Measurements from ENCODE around the gene RASA3.

RASA3 gene

GRCh38 chr13:113936166-113936965 lies 196.1 kb downstream of the RASA3 start:
- Histone ChIP-seq H4K20me1 (ENCODE audit: insufficient read depth, low read length) (no peaks in the 10 kb centered on the region), H3K36me3 (replicated peaks; ENCODE audit: low read depth, low read length) (no peaks in the 10 kb centered on the region), H3K9me3 (ENCODE audit: insufficient read depth, low read length) (0 out of 2 replicates have a peak, but pooled peaks cover 4% of the 10 kb centered on the region), H3K27me3 (ENCODE audit: low read depth, low read length) (0 out of 2 replicates have a peak, but pooled peaks cover 5% of the 10 kb centered on the region), H3K9ac (ENCODE audit: low read length) (no peak overlapping the region), H2AFZ (ENCODE audit: low read depth, low read length) (no peak overlapping the region), H3K4me2 (ENCODE audit: low read length) (no peak overlapping the region), H3K79me2 (ENCODE audit: low read length) (no peaks in the 10 kb centered on the region), H3K4me1 (ENCODE audit: low read length) (no peaks in the 10 kb centered on the region), H3K27ac (ENCODE audit: low read length) (no peak overlapping the region), H3K4me3 (ENCODE audit: low read length) (no peak overlapping the region)
- TF ChIP-seq, protein P1, sequence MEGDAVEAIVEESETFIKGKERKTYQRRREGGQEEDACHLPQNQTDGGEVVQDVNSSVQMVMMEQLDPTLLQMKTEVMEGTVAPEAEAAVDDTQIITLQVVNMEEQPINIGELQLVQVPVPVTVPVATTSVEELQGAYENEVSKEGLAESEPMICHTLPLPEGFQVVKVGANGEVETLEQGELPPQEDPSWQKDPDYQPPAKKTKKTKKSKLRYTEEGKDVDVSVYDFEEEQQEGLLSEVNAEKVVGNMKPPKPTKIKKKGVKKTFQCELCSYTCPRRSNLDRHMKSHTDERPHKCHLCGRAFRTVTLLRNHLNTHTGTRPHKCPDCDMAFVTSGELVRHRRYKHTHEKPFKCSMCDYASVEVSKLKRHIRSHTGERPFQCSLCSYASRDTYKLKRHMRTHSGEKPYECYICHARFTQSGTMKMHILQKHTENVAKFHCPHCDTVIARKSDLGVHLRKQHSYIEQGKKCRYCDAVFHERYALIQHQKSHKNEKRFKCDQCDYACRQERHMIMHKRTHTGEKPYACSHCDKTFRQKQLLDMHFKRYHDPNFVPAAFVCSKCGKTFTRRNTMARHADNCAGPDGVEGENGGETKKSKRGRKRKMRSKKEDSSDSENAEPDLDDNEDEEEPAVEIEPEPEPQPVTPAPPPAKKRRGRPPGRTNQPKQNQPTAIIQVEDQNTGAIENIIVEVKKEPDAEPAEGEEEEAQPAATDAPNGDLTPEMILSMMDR (IDR thresholded peaks at IDR 0.05; ENCODE audit: low read depth, low read length), result no peak
- TF ChIP-seq EZH2phosphoT487 (IDR thresholded peaks at IDR 0.05; ENCODE audit: low read depth), result no peak

- Histone ChIP-seq H2AFZ (ENCODE audit: low read depth, low read length) (no peak overlapping the region), H3K4me2 (ENCODE audit: low read length) (no peak overlapping the region), H3K4me1 (ENCODE audit: low read length) (no peaks in the 10 kb centered on the region), H3K79me2 (ENCODE audit: low read length) (no peaks in the 10 kb centered on the region), H3K9me3 (ENCODE audit: insufficient read depth, low read length) (0 out of 2 replicates have a peak, but pooled peaks cover 4% of the 10 kb centered on the region), H3K36me3 (replicated peaks; ENCODE audit: low read depth, low read length) (no peaks in the 10 kb centered on the region), H3K9ac (ENCODE audit: low read length) (no peak overlapping the region), H3K4me3 (ENCODE audit: low read length) (no peak overlapping the region), H4K20me1 (ENCODE audit: insufficient read depth, low read length) (no peaks in the 10 kb centered on the region), H3K27me3 (ENCODE audit: low read depth, low read length) (0 out of 2 replicates have a peak, but pooled peaks cover 5% of the 10 kb centered on the region), H3K27ac (ENCODE audit: low read length) (no peak overlapping the region)
- no peak for TF ChIP-seq EZH2phosphoT487 (IDR thresholded peaks at IDR 0.05; ENCODE audit: low read depth)
- TF ChIP-seq, protein P1 (IDR thresholded peaks at IDR 0.05; ENCODE audit: low read depth, low read length), result no peak
Measured at GRCh38 chr13:113935001-113935844, 197.2 kb downstream of the RASA3 start.

DNA sequence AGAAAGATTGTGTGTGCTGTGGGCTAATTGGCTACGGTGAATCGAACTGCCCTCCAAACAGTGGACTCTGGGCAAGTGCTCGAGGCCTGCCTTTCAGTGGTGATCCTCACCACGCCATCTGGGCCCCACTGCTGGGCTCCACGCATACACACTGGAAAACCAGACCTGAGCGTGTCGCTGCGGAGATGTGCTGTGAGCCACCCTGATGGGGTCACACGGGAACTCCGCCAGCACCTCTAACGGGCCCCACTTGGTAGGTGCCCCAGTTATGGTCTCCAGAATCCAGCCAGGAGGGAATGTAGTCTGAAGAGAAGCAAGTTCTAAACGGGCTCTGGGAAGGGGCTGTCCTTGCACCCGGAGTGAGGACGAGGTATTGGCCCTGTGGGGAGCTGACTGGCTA lies 197.8 kb downstream of the RASA3 start:
- Histone ChIP-seq H2AFZ (ENCODE audit: low read depth, low read length) (no peak overlapping the region), H4K20me1 (ENCODE audit: insufficient read depth, low read length) (no peaks in the 10 kb centered on the region), H3K36me3 (replicated peaks; ENCODE audit: low read depth, low read length) (no peaks in the 10 kb centered on the region), H3K27ac (ENCODE audit: low read length) (no peak overlapping the region), H3K9ac (ENCODE audit: low read length) (no peak overlapping the region), H3K4me1 (ENCODE audit: low read length) (no peaks in the 10 kb centered on the region), H3K4me3 (ENCODE audit: low read length) (no peak overlapping the region), H3K27me3 (ENCODE audit: low read depth, low read length) (0 out of 2 replicates have a peak, but pooled peaks cover 5% of the 10 kb centered on the region), H3K79me2 (ENCODE audit: low read length) (no peaks in the 10 kb centered on the region), H3K9me3 (ENCODE audit: insufficient read depth, low read length) (0 out of 2 replicates have a peak, but pooled peaks cover 4% of the 10 kb centered on the region), H3K4me2 (ENCODE audit: low read length) (no peak overlapping the region)
- TF ChIP-seq, protein P1 (IDR thresholded peaks at IDR 0.05; ENCODE audit: low read depth, low read length), result no peak

- H4K20me1 ChIP-seq (ENCODE audit: insufficient read depth, low read length), result no peaks in the 10 kb centered on the region
- H3K36me3 ChIP-seq (replicated peaks; ENCODE audit: low read depth, low read length), result no peaks in the 10 kb centered on the region
- TF ChIP-seq EZH2phosphoT487 (IDR thresholded peaks at IDR 0.05; ENCODE audit: low read depth), result no peak
- no peak overlapping the region for H3K9ac ChIP-seq (ENCODE audit: low read length)
- no peaks in the 10 kb centered on the region for H3K79me2 ChIP-seq (ENCODE audit: low read length)
- H3K27me3 ChIP-seq (ENCODE audit: low read depth, low read length), result 0 out of 2 replicates have a peak, but pooled peaks cover 5% of the 10 kb centered on the region
- H3K27ac ChIP-seq (ENCODE audit: low read length), result no peak overlapping the region
- H3K4me1 ChIP-seq (ENCODE audit: low read length), result no peaks in the 10 kb centered on the region
- H3K9me3 ChIP-seq (ENCODE audit: insufficient read depth, low read length), result 0 out of 2 replicates have a peak, but pooled peaks cover 4% of the 10 kb centered on the region
- H3K4me3 ChIP-seq (ENCODE audit: low read length), result no peak overlapping the region
- H2AFZ ChIP-seq (ENCODE audit: low read depth, low read length), result no peak overlapping the region
- H3K4me2 ChIP-seq (ENCODE audit: low read length), result no peak overlapping the region
Measured at GRCh38 chr13:113933901-113934300, 198.5 kb downstream of the RASA3 start.

Measured in OCI-LY3 (cell line).